Choroid plexus epithelial cell (primary cell): ENCODE results near the gene RBFOX2.

ENCODE experiments used
- DNase-seq: peaks from one replicate; pipeline ENCODE4 v3.0.0-alpha.2; 2010; ENCODE audit warnings: low read depth
- H3K4me3 ChIP-seq: 2 replicates; pipeline ENCODE4 v1.5.1; 2011; ENCODE audit warnings: low read depth, mild to moderate bottlenecking, control low read depth, low read length, moderate library complexity
- TF ChIP-seq, protein P1 (sequence below): conservative IDR thresholded peaks from 2 replicates; pipeline ENCODE4 v1.5.1; 2011; ENCODE audit warnings: low read depth, mild to moderate bottlenecking, control low read depth, inconsistent platforms, low read length, moderate library complexity

The RBFOX2 gene

DNA sequence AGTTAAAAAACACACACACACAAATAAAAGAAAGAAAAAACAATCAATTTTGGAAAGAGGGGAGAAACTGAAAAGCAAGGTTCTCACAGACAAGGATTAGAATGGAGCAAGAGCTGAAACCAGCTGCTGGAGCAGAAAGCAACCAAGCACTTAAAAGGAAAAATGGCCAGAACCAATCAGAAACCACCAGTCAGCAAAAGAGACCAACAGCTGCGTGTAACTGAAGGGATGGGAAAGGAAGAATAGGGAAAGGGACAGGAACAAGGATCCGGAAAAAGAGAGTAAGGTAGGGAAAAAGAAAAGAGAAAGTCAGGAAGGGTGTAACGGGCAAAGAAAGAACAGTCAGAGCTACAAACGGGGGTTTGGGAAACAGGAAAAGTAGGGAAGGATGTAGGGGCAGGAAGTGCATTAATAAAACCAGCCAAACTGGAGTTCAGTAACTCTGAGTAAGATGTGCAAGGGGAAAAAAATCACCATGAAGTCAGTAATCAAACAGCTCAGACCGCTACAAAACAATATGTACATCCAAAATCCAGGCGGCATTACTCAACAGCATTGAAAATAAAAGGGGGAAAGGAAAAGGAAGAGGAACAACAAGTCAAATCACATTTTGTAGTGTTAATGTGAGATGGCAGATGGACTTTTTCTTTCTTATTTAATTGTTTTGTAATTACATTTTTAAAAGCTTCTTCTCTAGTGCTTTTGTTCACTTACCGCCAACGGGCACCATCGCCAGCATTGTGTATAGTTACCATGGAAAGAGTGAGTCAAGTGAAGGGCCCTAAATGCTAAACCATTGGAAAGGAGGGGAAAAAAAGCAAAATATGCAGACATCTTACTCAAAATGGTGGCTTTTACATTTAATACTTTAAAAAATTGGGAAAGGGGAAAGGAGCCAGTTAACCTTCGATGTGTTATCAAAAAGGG is 261.7 kb downstream of the RBFOX2 start:
- TF ChIP-seq, protein P1, sequence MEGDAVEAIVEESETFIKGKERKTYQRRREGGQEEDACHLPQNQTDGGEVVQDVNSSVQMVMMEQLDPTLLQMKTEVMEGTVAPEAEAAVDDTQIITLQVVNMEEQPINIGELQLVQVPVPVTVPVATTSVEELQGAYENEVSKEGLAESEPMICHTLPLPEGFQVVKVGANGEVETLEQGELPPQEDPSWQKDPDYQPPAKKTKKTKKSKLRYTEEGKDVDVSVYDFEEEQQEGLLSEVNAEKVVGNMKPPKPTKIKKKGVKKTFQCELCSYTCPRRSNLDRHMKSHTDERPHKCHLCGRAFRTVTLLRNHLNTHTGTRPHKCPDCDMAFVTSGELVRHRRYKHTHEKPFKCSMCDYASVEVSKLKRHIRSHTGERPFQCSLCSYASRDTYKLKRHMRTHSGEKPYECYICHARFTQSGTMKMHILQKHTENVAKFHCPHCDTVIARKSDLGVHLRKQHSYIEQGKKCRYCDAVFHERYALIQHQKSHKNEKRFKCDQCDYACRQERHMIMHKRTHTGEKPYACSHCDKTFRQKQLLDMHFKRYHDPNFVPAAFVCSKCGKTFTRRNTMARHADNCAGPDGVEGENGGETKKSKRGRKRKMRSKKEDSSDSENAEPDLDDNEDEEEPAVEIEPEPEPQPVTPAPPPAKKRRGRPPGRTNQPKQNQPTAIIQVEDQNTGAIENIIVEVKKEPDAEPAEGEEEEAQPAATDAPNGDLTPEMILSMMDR = no peak
- no peak for DNase-seq
- no peak overlapping the region for H3K4me3 ChIP-seq

DNA sequence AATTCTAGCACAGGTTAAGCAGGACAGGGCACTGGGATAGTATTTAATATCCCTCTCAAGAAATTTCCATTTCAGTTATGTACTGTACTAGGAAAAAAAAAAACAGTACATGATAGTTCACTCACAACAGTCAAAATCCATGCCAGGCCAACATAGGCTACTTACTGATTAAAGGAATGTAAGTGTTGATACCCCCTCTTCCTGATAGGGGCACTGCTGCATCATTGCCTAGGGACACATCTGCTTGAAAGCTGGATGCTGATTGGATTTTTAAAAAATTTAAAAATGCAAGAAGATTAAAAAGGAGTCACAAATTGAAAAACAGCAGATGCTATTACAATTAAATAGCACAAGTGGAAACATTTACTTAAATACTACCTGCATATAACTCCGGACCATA is 267.6 kb downstream of the RBFOX2 start:
- TF ChIP-seq, protein P1 = peak; percentile 49
- no peak overlapping the region for H3K4me3 ChIP-seq
- DNase-seq = peak; percentile 57

GRCh38 chr22:35758394-35758793 is 270.2 kb downstream of the RBFOX2 start:
- H3K4me3 ChIP-seq = no peak overlapping the region
- TF ChIP-seq, protein P1 = no peak
- DNase-seq = no peak

DNA sequence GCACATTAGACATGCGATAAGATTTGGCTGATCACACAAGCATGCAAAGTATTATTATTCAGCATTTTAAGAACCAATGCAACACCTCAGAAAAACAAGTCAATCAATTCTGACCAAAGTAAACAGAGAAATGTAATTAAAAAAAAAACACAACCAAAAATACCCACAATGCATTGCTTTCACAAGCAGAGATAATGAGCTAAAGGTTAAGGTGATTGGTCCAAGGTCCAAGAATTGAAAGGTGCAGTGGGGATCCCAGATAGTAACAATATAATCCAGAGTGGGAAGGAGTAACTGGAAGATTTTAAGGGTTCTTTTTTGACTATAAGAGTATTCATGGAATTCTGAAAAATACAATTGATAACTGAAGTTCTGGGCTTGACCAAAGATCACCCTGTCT is 271.9 kb downstream of the RBFOX2 start:
- H3K4me3 ChIP-seq = no peak overlapping the region
- TF ChIP-seq, protein P1 = no peak
- DNase-seq = no peak

GRCh38 chr22:35754761-35755160 is 273.9 kb downstream of the RBFOX2 start:
- H3K4me3 ChIP-seq = no peak overlapping the region
- DNase-seq = no peak
- TF ChIP-seq, protein P1 = no peak

GRCh38 chr22:35752863-35753189 is 275.8 kb downstream of the RBFOX2 start:
- DNase-seq = peak; percentile 43
- TF ChIP-seq, protein P1 = peak; percentile 0
- H3K4me3 ChIP-seq = no peak overlapping the region
